Measurements from ENCODE around the gene POLA1.

Gene POLA1

GRCh38 chrX:25028726-25029125, 335.0 kb downstream of the POLA1 start:
- DNase-seq (ENCODE audit: low read depth), result no peak

- no peak for DNase-seq (ENCODE audit: low read depth)
These were observed 335.6 kb downstream of the POLA1 start for GRCh38 chrX:25029288-25029825.

GRCh38 chrX:25034889-25035288, 341.2 kb downstream of the POLA1 start:
- no peak for DNase-seq (ENCODE audit: low read depth)

- no peak for DNase-seq (ENCODE audit: low read depth)
These were observed 345.3 kb downstream of the POLA1 start for GRCh38 chrX:25039036-25039435.

GRCh38 chrX:25043192-25043591, 349.5 kb downstream of the POLA1 start:
- DNase-seq (ENCODE audit: low read depth), result no peak
